Retinal pigment epithelial cell (primary cell): ENCODE measurements around the gene SH3YL1.

Experiments used
- DNase-seq: peaks from one replicate; pipeline ENCODE4 v3.0.0-alpha.2; 2010; ENCODE audit warnings: low read depth
- H3K4me3 ChIP-seq: 2 replicates; pipeline ENCODE4 v1.5.1; 2011; ENCODE audit warnings: mild to moderate bottlenecking, low read length, control low read depth, moderate library complexity
- TF ChIP-seq, protein P1 (sequence below): conservative IDR thresholded peaks from 2 replicates; pipeline ENCODE4 v1.5.1; 2011; ENCODE audit warnings: low read depth, low read length, control low read depth, inconsistent platforms

SH3YL1 gene

GRCh38 chr2:274503-274902 is 10.7 kb upstream of the SH3YL1 start:
- H3K4me3 ChIP-seq, result no peak overlapping the region
- DNase-seq, result no peak
- TF ChIP-seq, protein P1, sequence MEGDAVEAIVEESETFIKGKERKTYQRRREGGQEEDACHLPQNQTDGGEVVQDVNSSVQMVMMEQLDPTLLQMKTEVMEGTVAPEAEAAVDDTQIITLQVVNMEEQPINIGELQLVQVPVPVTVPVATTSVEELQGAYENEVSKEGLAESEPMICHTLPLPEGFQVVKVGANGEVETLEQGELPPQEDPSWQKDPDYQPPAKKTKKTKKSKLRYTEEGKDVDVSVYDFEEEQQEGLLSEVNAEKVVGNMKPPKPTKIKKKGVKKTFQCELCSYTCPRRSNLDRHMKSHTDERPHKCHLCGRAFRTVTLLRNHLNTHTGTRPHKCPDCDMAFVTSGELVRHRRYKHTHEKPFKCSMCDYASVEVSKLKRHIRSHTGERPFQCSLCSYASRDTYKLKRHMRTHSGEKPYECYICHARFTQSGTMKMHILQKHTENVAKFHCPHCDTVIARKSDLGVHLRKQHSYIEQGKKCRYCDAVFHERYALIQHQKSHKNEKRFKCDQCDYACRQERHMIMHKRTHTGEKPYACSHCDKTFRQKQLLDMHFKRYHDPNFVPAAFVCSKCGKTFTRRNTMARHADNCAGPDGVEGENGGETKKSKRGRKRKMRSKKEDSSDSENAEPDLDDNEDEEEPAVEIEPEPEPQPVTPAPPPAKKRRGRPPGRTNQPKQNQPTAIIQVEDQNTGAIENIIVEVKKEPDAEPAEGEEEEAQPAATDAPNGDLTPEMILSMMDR, result no peak

DNA sequence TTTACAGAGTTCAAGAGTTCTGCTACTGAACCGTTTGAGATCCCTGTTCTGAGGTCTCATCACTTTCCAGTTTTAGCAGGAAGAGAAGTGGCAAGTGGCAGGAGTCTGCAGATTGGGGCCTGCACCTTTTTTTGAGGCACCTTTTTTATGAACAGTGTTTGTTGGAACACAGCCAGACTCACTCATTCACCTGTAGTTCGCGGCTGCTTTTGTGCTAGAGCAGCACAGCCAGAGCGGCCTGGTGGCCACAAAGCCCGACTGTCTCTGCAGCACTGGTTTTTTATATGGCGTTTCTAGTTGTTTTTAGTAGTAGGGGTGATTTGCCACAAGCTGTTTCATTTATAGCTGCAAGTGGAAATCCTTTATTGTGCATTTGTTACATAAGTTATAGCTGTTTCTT is 9.5 kb upstream of the SH3YL1 start:
- H3K4me3 ChIP-seq, result no peak overlapping the region
- DNase-seq, result no peak
- TF ChIP-seq, protein P1, result no peak

DNA sequence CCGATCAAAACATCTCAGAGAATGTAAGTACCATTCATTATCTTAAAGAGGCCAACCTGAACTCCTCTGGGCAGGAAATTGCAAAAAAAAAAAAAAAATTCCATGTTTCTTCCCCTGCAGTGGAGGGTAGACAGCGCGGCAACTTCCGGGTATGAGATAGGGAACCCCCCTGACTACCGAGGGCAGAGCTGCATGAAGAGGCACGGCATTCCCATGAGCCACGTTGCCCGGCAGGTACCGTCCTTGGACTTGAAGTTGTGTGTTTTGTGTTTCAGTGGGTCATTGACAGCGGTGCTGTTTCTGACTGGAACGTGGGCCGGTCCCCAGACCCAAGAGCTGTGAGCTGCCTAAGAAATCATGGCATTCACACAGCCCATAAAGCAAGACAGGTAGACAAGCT is 8.1 kb upstream of the SH3YL1 start:
- H3K4me3 ChIP-seq, result no peak overlapping the region
- no peak for DNase-seq
- TF ChIP-seq, protein P1, result no peak

- no peak for DNase-seq
Observed at GRCh38 chr2:270861-271260, 7.0 kb upstream of the SH3YL1 start.

DNA sequence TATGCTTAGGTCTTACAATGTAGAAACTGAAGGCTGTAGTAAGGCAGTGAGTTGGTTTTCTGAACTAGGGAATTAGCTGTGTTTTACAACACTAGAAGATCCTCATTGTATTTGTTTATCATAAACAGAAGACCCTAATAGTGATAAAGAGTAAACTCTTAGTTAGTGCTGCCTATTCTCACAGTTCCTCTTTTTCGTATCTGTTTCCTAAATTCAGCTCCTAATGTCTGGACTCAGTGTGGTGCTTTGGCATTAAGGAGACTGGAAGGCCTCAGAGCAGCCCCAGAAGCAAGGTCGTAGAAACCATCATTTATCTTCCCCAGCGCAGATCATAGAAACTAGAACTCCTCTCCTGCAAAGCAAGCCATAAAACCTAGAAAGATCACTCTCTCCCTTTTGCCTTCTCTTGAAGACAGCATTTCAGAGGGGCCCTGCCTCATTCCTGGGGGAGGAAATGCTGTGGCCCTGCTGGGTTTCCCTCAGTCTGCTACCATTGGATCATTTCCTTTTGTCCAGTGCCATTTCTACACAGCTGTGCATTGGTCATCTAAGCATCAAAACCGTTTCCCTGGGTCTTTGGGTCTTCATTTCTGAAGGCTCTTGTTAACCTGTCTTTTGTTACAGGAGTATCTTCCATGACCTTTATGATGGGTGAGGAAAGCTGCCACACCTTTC is 5.7 kb upstream of the SH3YL1 start:
- no peak for DNase-seq
- TF ChIP-seq, protein P1, result no peak

More at GRCh38 chr2:270861-271260, 7.0 kb upstream of the SH3YL1 start:
- no peak overlapping the region for H3K4me3 ChIP-seq
- TF ChIP-seq, protein P1, result no peak

DNA sequence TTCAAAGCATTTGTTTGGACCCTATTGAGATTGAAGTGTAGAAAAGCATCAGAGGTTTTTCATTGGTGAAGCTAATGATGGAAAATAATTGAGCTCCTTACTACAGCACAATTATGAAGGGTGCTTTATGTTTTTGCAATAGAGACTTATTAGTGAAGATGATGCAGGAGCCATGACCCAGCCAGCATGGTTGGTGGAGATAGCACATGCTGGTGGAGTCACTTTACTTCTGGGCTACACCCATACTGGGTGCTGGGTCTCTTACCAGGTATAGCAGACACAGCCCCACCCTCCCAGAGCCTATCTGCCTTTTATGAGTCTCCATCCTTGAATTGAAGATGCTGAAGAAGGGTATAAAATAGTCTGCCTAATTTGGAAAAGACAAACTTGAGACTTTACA is 4.5 kb upstream of the SH3YL1 start:
- no peak for DNase-seq
- TF ChIP-seq, protein P1, result no peak
- no peak overlapping the region for H3K4me3 ChIP-seq

More for the DNA sequence above, 5.7 kb upstream of the SH3YL1 start:
- no peak overlapping the region for H3K4me3 ChIP-seq
